K562 (cell line): Measurements from ENCODE around the gene ZDHHC11. TPM values are rescaled to one million over a fixed set of nuclear protein-coding genes. Genes with fewer than 3 reads are reported as not detected.
A peak's percentile ranks its signal among the peaks of the same experiment; 100 is the strongest.

ENCODE experiments used
- BCL6 ChIP-seq: fragments of 250-450 bp; sonication (Bioruptor Pico); IDR thresholded peaks from 2 replicates; pipeline ENCODE4 v1.4.0; 2020
- CUX1 ChIP-seq: fragments of 200-800 bp; sonication (Bioruptor generic); IDR thresholded peaks from 2 replicates; pipeline ENCODE4 v1.6.1; 2016; ENCODE audit warnings: missing genetic modification characterization, missing compliant biosample characterization
- ELF4 ChIP-seq: fragments of 450-650 bp; formaldehyde crosslinking; IDR thresholded peaks from 2 replicates; pipeline ENCODE4 v1.4.0; 2022; ENCODE audit warnings: missing genetic modification characterization
- FOXA3 ChIP-seq, 2 experiments: fragments of 450-650 bp in 1 of 2; sonication (generic) in 1 of 2; formaldehyde crosslinking; IDR thresholded peaks in 1 of 2; conservative IDR thresholded peaks in 1 of 2; 2 replicates each; pipeline versions ENCODE4 v1.4.0 to v1.8.0; 2020 to 2022; ENCODE audit warnings: mild to moderate bottlenecking in 2 of 2, missing genetic modification reagents in 1 of 2
- HDAC3 ChIP-seq: fragments of 450-650 bp; IDR thresholded peaks from 2 replicates; pipeline ENCODE4 v1.6.1; 2018; ENCODE audit warnings: borderline replicate concordance, mild to moderate bottlenecking, moderate library complexity; ENCODE audit not compliant: partially characterized antibody
- IRF1 ChIP-seq: sonication (generic); formaldehyde crosslinking; IDR thresholded peaks from 2 replicates; pipeline ENCODE4 v1.8.0; 2022; ENCODE audit warnings: missing genetic modification reagents, mild to moderate bottlenecking, borderline replicate concordance
- MED1 ChIP-seq: sonication (generic); formaldehyde crosslinking; IDR thresholded peaks from 2 replicates; pipeline ENCODE4 v1.8.1; 2023; ENCODE audit warnings: missing genetic modification reagents, borderline replicate concordance
- NR3C1 ChIP-seq: sonication (generic); formaldehyde crosslinking; IDR thresholded peaks from 2 replicates; pipeline ENCODE4 v1.8.1; 2022; ENCODE audit warnings: missing genetic modification reagents
- PCBP1 ChIP-seq: fragments of 200-400 bp; formaldehyde crosslinking; IDR thresholded peaks from 2 replicates; pipeline ENCODE4 v1.6.1; 2018; ENCODE audit warnings: mild to moderate bottlenecking, low read depth, low read length; ENCODE audit not compliant: poor library complexity, severe bottlenecking
- PHF20 ChIP-seq: fragments of 450-650 bp; IDR thresholded peaks from 2 replicates; pipeline ENCODE4 v1.6.1; 2018; ENCODE audit not compliant: partially characterized antibody
- SIN3A ChIP-seq, 2 experiments: fragments of 150-350 bp in 1 of 2; IDR thresholded peaks; 2 replicates each; pipeline ENCODE4 v1.6.1; 2011 to 2016; ENCODE audit warnings: borderline replicate concordance in 2 of 2, low read depth in 2 of 2, low read length in 2 of 2, mild to moderate bottlenecking in 2 of 2, moderate library complexity in 2 of 2; ENCODE audit not compliant: control insufficient read depth in 1 of 2
- SMAD1 ChIP-seq: fragments of 150-350 bp; IDR thresholded peaks from 2 replicates; pipeline ENCODE4 v1.6.1; 2014; ENCODE audit warnings: low read length, low read depth; ENCODE audit not compliant: partially characterized antibody
- STAT5A ChIP-seq: IDR thresholded peaks from 2 replicates; pipeline ENCODE4 v1.6.1; 2012; ENCODE audit warnings: low read length, inconsistent platforms, borderline replicate concordance
- ZKSCAN1 ChIP-seq: fragments of 150-350 bp; IDR thresholded peaks from 2 replicates; pipeline ENCODE4 v1.6.1; 2016; ENCODE audit warnings: low read depth, low read length
- ZNF644 ChIP-seq: fragments of 200-800 bp; sonication (Bioruptor generic); IDR thresholded peaks from 2 replicates; pipeline ENCODE4 v1.6.1; 2016; ENCODE audit warnings: low read depth, missing genetic modification characterization, missing compliant biosample characterization
- ZNF780A ChIP-seq: fragments of 250-450 bp; sonication (Bioruptor Pico); IDR thresholded peaks from 2 replicates; pipeline ENCODE4 v1.5.0; 2021; ENCODE audit warnings: mild to moderate bottlenecking
- polyA plus RNA-seq, 8 experiments: library from polyadenylated mRNA; depleted of rRNA in 4 of 8; stranded (reverse) in 5 of 8; unstranded in 3 of 8; fragments of >200 nt; fragmentation: Nextera tagmentation in 2 of 8; fragmentation: Illumina TruSeq in 1 of 8; extraction: Ambion mirVana in 2 of 8; extraction: Trizol in 1 of 8; gene quantifications; 2 replicates each; pipeline versions ENCODE4 v1.2.1 to v1.2.3, GENCODE V29; 2011 to 2014; ENCODE audit warnings: inconsistent platforms in 1 of 8, missing spikeins in 1 of 8
- total RNA-seq, 7 experiments: library from RNA; depleted of rRNA in 6 of 7; stranded (reverse); fragments of >200 nt in 6 of 7; fragmentation: Illumina TruSeq in 2 of 7; extraction: Trizol in 2 of 7; gene quantifications; 2 replicates each; pipeline versions ENCODE4 v1.2.1 to v1.2.3, GENCODE V29; 2011 to 2021; ENCODE audit warnings: low replicate concordance in 1 of 7
- TF ChIP-seq, protein P1 (sequence below): sonication (generic); formaldehyde crosslinking; IDR thresholded peaks from 2 replicates; pipeline ENCODE4 v1.8.0; 2022; ENCODE audit warnings: mild to moderate bottlenecking, missing genetic modification reagents

ZDHHC11 gene
- total and polyA plus RNA-seq, 9 of the 15 experiments (the other 6 are each of a cell fraction or from before 2014, with no cell fraction given), result 0.07 to 2.3 (median 0.52) TPM

DNA sequence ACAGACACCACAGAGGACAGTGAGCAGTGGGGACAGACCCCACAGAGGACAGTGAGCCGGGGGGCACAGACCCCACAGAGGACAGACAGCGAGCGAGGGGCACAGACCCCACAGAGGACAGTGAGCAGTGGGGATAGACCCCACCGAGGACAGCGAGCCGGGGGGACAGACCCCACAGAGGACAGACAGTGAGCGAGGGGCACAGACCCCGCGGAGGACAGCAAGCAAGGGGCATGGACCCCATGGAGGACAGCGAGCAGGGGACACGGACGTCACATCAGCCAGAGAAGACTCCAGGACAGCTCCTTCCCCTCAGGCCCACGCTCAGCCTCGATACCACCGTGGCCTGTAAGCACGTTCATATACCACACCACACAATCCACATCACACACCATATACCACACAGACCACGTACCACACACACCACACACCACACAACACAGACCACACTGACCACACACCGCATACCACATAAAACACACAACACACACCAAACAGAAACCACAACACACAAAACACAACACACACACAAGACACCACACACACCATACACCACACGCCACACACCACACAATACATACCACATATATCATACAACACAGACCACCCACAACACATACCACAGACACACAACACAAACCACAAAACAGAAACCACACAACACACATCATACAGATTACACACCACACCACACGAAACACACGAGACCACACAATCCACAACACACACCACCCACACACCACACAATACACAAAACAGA is 5.2 kb upstream of the ZDHHC11 start (continued):
- TF ChIP-seq ZKSCAN1 (no peak), BCL6 (CRISPR knock-in tag) (no peak), ELF4 (CRISPR knock-in tag) (0 out of 2 replicates have a peak, but pooled peaks have one; percentile 27), FOXA3 (CRISPR knock-in tag; conservative IDR thresholded peaks at IDR 0.05 in 1 of 2, IDR thresholded peaks at IDR 0.05 in 1 of 2) (no peak), ZNF780A (CRISPR knock-in tag) (no peak), CUX1 (CRISPR knock-in tag) (no peak), ZNF644 (tag) (no peak), PCBP1 (no peak), MED1 (CRISPR knock-in tag) (no peak), SMAD1 (no peak), NR3C1 (CRISPR knock-in tag) (no peak), SIN3A (IDR thresholded peaks at IDR 0.05; ENCODE audit: borderline replicate concordance in 2 of 2, control insufficient read depth in 1 of 2, low read depth in 2 of 2, low read length in 2 of 2) (no peak), PHF20 (peak; percentile 66), IRF1 (no peak), HDAC3 (no peak), STAT5A (0 out of 2 replicates have a peak, but pooled peaks have one; percentile 46)
- TF ChIP-seq, protein P1, sequence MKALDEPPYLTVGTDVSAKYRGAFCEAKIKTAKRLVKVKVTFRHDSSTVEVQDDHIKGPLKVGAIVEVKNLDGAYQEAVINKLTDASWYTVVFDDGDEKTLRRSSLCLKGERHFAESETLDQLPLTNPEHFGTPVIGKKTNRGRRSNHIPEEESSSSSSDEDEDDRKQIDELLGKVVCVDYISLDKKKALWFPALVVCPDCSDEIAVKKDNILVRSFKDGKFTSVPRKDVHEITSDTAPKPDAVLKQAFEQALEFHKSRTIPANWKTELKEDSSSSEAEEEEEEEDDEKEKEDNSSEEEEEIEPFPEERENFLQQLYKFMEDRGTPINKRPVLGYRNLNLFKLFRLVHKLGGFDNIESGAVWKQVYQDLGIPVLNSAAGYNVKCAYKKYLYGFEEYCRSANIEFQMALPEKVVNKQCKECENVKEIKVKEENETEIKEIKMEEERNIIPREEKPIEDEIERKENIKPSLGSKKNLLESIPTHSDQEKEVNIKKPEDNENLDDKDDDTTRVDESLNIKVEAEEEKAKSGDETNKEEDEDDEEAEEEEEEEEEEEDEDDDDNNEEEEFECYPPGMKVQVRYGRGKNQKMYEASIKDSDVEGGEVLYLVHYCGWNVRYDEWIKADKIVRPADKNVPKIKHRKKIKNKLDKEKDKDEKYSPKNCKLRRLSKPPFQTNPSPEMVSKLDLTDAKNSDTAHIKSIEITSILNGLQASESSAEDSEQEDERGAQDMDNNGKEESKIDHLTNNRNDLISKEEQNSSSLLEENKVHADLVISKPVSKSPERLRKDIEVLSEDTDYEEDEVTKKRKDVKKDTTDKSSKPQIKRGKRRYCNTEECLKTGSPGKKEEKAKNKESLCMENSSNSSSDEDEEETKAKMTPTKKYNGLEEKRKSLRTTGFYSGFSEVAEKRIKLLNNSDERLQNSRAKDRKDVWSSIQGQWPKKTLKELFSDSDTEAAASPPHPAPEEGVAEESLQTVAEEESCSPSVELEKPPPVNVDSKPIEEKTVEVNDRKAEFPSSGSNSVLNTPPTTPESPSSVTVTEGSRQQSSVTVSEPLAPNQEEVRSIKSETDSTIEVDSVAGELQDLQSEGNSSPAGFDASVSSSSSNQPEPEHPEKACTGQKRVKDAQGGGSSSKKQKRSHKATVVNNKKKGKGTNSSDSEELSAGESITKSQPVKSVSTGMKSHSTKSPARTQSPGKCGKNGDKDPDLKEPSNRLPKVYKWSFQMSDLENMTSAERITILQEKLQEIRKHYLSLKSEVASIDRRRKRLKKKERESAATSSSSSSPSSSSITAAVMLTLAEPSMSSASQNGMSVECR (CRISPR knock-in tag), result 0 out of 2 replicates have a peak, but pooled peaks have one; percentile 39
